HEK293T (cell line): ENCODE data around the gene CATSPERD.
"Not testable (repeated sequence)": the region's sequence is repeated elsewhere in the genome, so short reads cannot be mapped to it uniquely, and the experiment has no call there.

Source experiments
- CTCF ChIA-PET: fragments of 350-600 bp; formaldehyde crosslinking; extraction: SDS; loops from one replicate; lab custom pipeline; 2021; ENCODE audit warnings: antibody characterized with exemption, inconsistent platforms; lab: Yijun Ruan, JAX
- POLR2A ChIA-PET: fragments of 350-600 bp; formaldehyde crosslinking; extraction: SDS; loops from one replicate; lab custom pipeline; 2020; ENCODE audit warnings: antibody characterized with exemption, inconsistent platforms; lab: Yijun Ruan, JAX
- DNase-seq: peaks from one replicate; pipeline ENCODE4 v3.0.0; 2012; ENCODE audit warnings: mixed read lengths; ENCODE audit errors: extremely low spot score
- ARNT ChIP-seq: fragments of 450-650 bp; IDR thresholded peaks from 2 replicates; pipeline ENCODE4 v1.6.1; 2017; ENCODE audit warnings: mild to moderate bottlenecking
- BHLHE40 ChIP-seq: fragments of 450-650 bp; IDR thresholded peaks from 2 replicates; pipeline ENCODE4 v1.6.1; 2016; ENCODE audit warnings: mild to moderate bottlenecking, moderate library complexity, borderline replicate concordance
- CTBP1 ChIP-seq: fragments of 450-650 bp; IDR thresholded peaks from 2 replicates; pipeline ENCODE4 v1.6.1; 2016; ENCODE audit warnings: borderline replicate concordance
- ELF4 ChIP-seq: fragments of 450-650 bp; IDR thresholded peaks from 2 replicates; pipeline ENCODE4 v1.6.1; 2017; ENCODE audit warnings: antibody characterized with exemption
- FOXA1 ChIP-seq: fragments of 450-650 bp; IDR thresholded peaks from 2 replicates; pipeline ENCODE4 v1.6.1; 2016; ENCODE audit warnings: mild to moderate bottlenecking
- FOXK2 ChIP-seq: fragments of 450-650 bp; IDR thresholded peaks from 2 replicates; pipeline ENCODE4 v1.6.1; 2016; ENCODE audit warnings: mild to moderate bottlenecking
- FOXM1 ChIP-seq: fragments of 450-650 bp; IDR thresholded peaks from 2 replicates; pipeline ENCODE4 v1.6.1; 2017; ENCODE audit warnings: mild to moderate bottlenecking, borderline replicate concordance
- HDGF ChIP-seq: fragments of 450-650 bp; IDR thresholded peaks from 2 replicates; pipeline ENCODE4 v1.6.1; 2017; ENCODE audit warnings: antibody characterized with exemption, borderline replicate concordance
- L3MBTL2 ChIP-seq: fragments of 450-650 bp; conservative IDR thresholded peaks from 2 replicates; pipeline ENCODE4 v1.6.1; 2016; ENCODE audit warnings: mild to moderate bottlenecking
- LEF1 ChIP-seq: fragments of 450-650 bp; IDR thresholded peaks from 2 replicates; pipeline ENCODE4 v1.6.1; 2017; ENCODE audit warnings: mild to moderate bottlenecking, borderline replicate concordance
- NFRKB ChIP-seq: fragments of 450-650 bp; IDR thresholded peaks from 2 replicates; pipeline ENCODE4 v1.6.1; 2016; ENCODE audit warnings: mild to moderate bottlenecking, moderate library complexity
- SP1 ChIP-seq: fragments of 450-650 bp; IDR thresholded peaks from 2 replicates; pipeline ENCODE4 v1.6.1; 2017
- SUZ12 ChIP-seq: fragments of 450-650 bp; IDR thresholded peaks from 2 replicates; pipeline ENCODE4 v1.6.1; 2016; ENCODE audit warnings: mild to moderate bottlenecking
- TARDBP ChIP-seq: fragments of 450-650 bp; IDR thresholded peaks from 2 replicates; pipeline ENCODE4 v1.6.1; 2016
- ZNF384 ChIP-seq: fragments of 450-650 bp; IDR thresholded peaks from 2 replicates; pipeline ENCODE4 v1.6.1; 2016
- TF ChIP-seq, protein P1 (sequence below): fragments of 450-650 bp; IDR thresholded peaks from 2 replicates; pipeline ENCODE4 v1.6.1; 2016

Gene CATSPERD

DNA sequence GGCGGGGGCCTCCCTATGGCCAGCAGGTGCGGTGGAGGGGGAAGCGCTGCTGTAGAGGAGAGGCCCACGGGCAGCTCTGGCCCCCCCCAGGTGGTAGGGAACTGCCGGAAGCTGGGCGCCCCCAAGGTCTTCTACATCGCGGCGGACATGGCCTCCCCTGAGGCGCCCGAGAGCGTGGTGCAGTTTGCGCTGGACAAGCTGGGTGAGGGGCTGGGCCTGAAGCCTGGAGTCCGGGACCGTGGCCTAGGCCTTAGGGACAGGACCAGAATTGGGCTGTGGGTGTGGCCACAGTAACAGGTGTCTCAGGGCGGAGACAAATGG lies 34.2 kb upstream of the CATSPERD start:
- CTCF ChIA-PET: interaction anchor here (0.6 to 0.9 kb wide), 2 partner anchors 32 to 73 kb away, joined by 3 read pairs; no protein-coding TSS in a partner anchor
- TF ChIP-seq ZNF384: no peak
- TF ChIP-seq FOXM1: no peak
- TF ChIP-seq FOXA1: no peak
- no peak for TF ChIP-seq ARNT
- TF ChIP-seq, protein P1, sequence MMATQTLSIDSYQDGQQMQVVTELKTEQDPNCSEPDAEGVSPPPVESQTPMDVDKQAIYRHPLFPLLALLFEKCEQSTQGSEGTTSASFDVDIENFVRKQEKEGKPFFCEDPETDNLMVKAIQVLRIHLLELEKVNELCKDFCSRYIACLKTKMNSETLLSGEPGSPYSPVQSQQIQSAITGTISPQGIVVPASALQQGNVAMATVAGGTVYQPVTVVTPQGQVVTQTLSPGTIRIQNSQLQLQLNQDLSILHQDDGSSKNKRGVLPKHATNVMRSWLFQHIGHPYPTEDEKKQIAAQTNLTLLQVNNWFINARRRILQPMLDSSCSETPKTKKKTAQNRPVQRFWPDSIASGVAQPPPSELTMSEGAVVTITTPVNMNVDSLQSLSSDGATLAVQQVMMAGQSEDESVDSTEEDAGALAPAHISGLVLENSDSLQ: no peak
- TF ChIP-seq SUZ12: no peak
- no peak for TF ChIP-seq HDGF
- no peak for TF ChIP-seq TARDBP
- TF ChIP-seq LEF1: no peak
- TF ChIP-seq NFRKB: no peak
- TF ChIP-seq CTBP1: no peak
- no peak for TF ChIP-seq FOXK2
- TF ChIP-seq BHLHE40: no peak
- TF ChIP-seq ELF4: no peak
- no peak; the same call in 1 of the 2 replicates for TF ChIP-seq SP1
- POLR2A ChIA-PET: interaction anchor here (1.0 to 4.2 kb wide), 7 partner anchors 10 to 218 kb away, joined by 3 to 49 read pairs (median 8); partner anchors contain the start of genes CATSPERD, LONP1, NDUFA11 and SAFB
- no peak for DNase-seq

GRCh38 chr19:5686647-5687359 lies 33.6 kb upstream of the CATSPERD start:
- TF ChIP-seq SP1: peak; percentile 87
- TF ChIP-seq FOXM1: no peak
- TF ChIP-seq, protein P1: peak; percentile 89
- POLR2A ChIA-PET: interaction anchor here (0.8 to 4.2 kb wide), 8 partner anchors 11 to 217 kb away, joined by 3 to 49 read pairs (median 6); partner anchors contain the start of genes CATSPERD, DUS3L, LONP1 and NDUFA11
- peak; percentile 94 for DNase-seq
- CTCF ChIA-PET: interaction anchor here (0.6 to 1.1 kb wide), 7 partner anchors 28 to 108 kb away, joined by 3 to 5 read pairs (median 3); partner anchors contain the start of gene DUS3L

- CTCF ChIA-PET: interaction anchor here (0.6 to 1.1 kb wide), 6 partner anchors 16 to 107 kb away, joined by 3 to 5 read pairs (median 3); partner anchors contain the start of gene DUS3L
- TF ChIP-seq CTBP1: no peak
- TF ChIP-seq BHLHE40: no peak
- TF ChIP-seq L3MBTL2: peak; percentile 80
- no peak for TF ChIP-seq SUZ12
- TF ChIP-seq, protein P1: 0 out of 2 replicates have a peak, but pooled peaks have one; percentile 38
- no peak for TF ChIP-seq FOXM1
- no peak for DNase-seq
- POLR2A ChIA-PET: interaction anchor here (0.8 to 4.2 kb wide), 7 partner anchors 11 to 104 kb away, joined by 3 to 49 read pairs (median 8); partner anchors contain the start of genes CATSPERD, DUS3L, LONP1 and SAFB
These were observed 32.9 kb upstream of the CATSPERD start for GRCh38 chr19:5687360-5688198.

DNA sequence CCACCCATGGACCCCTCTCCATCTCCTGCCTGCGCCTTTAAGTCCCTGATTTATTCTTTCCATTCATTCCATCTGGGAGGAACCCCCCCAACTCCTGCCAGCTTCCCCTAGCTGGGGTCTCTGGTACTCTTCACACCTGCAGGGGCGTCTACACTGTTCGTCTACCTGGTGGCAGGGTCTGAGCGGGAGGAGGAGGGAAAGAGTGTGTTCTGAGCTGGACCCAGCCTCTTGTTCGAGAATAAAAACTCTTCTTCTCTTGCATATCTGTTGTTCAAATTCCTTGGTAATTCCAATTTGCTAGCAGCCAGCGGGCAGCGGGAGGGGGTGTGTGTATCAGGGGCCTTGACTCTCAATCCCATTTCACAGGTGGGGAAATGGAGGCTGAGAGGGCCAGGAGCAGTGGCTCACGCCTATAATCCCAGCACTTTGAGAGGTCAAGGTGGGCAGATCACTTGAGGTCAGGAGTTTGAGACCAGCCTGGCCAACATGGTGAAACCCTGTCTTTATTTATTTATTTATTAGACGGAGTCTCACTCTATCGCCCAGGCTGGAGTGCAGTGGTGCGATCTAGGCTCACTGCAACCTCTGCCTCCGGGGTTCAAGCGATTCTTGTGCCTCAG lies 32.1 kb upstream of the CATSPERD start:
- not testable (repeated sequence) for DNase-seq
- POLR2A ChIA-PET: interaction anchor here (1.7 to 4.2 kb wide), 3 partner anchors 10 to 32 kb away, joined by 14 to 49 read pairs (median 29); partner anchors contain the start of genes CATSPERD and LONP1
- CTCF ChIA-PET: interaction anchor here (1.6 kb wide), 2 partner anchors 19 to 30 kb away, joined by 4 to 6 read pairs; no protein-coding TSS in a partner anchor

DNA sequence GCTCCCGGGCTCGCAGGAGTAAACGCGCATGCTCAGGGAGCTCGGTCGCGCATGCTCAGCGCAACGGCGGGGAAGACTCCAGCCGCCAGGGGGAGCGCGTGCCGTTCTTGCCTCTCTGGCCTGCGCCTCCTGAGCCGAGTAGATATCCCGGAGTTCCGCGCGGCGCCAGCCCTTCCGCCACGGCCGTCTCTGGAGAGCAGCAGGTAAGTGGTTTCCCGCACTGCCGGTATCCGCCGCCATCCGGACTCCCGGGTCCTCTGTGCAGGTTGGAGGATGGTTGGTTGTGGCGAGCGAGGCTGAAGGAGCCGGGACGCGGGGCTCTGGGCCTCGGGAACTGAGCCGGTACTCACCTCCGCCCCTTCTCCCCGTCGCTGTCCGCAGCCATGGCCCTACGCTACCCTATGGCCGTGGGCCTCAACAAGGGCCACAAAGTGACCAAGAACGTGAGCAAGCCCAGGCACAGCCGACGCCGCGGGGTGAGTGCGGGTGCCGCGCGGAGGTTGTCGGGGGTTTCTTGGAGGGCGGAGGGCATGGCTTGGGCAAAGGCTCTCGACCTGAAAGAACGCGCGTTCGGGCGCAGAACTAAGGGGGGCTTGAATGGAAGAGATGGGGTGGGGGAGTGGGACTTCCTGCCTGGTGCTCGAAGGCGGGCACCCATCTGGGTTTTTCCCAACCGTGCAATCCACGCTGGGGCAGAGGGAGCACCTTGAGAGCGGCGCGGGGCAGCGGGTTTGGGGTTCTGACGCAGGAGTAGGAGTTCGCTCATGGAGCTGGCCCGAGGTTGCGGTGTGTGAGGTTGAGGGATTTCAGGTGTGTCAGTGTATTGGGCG lies 30.1 kb upstream of the CATSPERD start, which contains the start of gene RPL36:
Gene RPL36, plus strand, starts transcription at position 171 of the 830 bp plus-strand sequence. Its CDS starts 213 bp downstream, at position 384.
- POLR2A ChIA-PET: interaction anchor here (0.6 to 4.2 kb wide), 29 partner anchors 8 to 332 kb away, joined by 3 to 49 read pairs (median 4); partner anchors contain the start of genes CATSPERD, DUS3L, HSD11B1L and LONP1
- peak; percentile 96 for TF ChIP-seq ELF4
- peak; percentile 42; the same call in 1 of the 2 replicates for TF ChIP-seq TARDBP
- peak; percentile 51; the same call in 1 of the 2 replicates for TF ChIP-seq ARNT
- no peak for TF ChIP-seq ZNF384
- TF ChIP-seq LEF1: peak; percentile 76; the same call in 1 of the 2 replicates
- DNase-seq: peak; percentile 92
- CTCF ChIA-PET: interaction anchor here (0.7 to 1.6 kb wide), 9 partner anchors 17 to 138 kb away, joined by 3 to 6 read pairs (median 4); partner anchors contain the start of genes CATSPERD and LONP1
